ENCODE measurements around the gene CPSF4L. TPM values are rescaled to one million over a fixed set of nuclear protein-coding genes. Genes with fewer than 3 reads are reported as not detected.

CPSF4L gene
- total and polyA plus RNA-seq, 2 of the 13 experiments (the other 11 are each of a cell fraction or from before 2014, with no cell fraction given), result 0.73 to 1.6 TPM

- TF ChIP-seq, protein P1, sequence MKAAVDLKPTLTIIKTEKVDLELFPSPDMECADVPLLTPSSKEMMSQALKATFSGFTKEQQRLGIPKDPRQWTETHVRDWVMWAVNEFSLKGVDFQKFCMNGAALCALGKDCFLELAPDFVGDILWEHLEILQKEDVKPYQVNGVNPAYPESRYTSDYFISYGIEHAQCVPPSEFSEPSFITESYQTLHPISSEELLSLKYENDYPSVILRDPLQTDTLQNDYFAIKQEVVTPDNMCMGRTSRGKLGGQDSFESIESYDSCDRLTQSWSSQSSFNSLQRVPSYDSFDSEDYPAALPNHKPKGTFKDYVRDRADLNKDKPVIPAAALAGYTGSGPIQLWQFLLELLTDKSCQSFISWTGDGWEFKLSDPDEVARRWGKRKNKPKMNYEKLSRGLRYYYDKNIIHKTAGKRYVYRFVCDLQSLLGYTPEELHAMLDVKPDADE (CRISPR knock-in tag; IDR thresholded peaks at IDR 0.05), result no peak
- TF ChIP-seq ZNF10 (CRISPR knock-in tag; IDR thresholded peaks at IDR 0.05; ENCODE audit: borderline replicate concordance, low read depth), result no peak
- no peak for TF ChIP-seq HCFC1 (IDR thresholded peaks at IDR 0.05; ENCODE audit: low read depth, low read length)
- TF ChIP-seq, protein P2, sequence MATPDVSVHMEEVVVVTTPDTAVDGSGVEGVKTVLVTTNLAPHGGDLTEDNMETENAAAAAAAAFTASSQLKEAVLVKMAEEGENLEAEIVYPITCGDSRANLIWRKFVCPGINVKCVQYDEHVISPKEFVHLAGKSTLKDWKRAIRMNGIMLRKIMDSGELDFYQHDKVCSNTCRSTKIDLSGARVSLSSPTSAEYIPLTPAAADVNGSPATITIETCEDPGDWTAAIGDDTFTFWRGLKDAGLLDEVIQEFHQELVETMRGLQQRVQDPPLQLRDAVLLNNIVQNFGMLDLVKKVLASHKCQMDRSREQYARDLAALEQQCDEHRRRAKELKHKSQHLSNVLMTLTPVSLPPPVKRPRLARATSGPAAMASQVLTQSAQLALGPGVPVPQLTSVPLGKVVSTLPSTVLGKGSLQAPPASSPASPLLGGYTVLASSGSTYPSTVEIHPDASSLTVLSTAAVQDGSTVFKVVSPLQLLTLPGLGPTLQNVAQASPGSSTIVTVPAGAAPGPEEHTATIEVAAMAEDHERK (CRISPR knock-in tag; IDR thresholded peaks at IDR 0.05; ENCODE audit: low read depth), result no peak
- peak; percentile 32; the same call in 1 of the 2 replicates for TF ChIP-seq GATAD2A (CRISPR knock-in tag; IDR thresholded peaks at IDR 0.05)
- TF ChIP-seq, protein P3, sequence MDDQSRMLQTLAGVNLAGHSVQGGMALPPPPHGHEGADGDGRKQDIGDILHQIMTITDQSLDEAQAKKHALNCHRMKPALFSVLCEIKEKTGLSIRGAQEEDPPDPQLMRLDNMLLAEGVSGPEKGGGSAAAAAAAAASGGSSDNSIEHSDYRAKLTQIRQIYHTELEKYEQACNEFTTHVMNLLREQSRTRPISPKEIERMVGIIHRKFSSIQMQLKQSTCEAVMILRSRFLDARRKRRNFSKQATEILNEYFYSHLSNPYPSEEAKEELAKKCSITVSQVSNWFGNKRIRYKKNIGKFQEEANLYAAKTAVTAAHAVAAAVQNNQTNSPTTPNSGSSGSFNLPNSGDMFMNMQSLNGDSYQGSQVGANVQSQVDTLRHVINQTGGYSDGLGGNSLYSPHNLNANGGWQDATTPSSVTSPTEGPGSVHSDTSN (CRISPR knock-in tag; IDR thresholded peaks at IDR 0.05; ENCODE audit: borderline replicate concordance), result no peak
- TF ChIP-seq FOXJ3 (CRISPR knock-in tag; IDR thresholded peaks at IDR 0.05; ENCODE audit: borderline replicate concordance), result no peak
- TF ChIP-seq, protein P4, sequence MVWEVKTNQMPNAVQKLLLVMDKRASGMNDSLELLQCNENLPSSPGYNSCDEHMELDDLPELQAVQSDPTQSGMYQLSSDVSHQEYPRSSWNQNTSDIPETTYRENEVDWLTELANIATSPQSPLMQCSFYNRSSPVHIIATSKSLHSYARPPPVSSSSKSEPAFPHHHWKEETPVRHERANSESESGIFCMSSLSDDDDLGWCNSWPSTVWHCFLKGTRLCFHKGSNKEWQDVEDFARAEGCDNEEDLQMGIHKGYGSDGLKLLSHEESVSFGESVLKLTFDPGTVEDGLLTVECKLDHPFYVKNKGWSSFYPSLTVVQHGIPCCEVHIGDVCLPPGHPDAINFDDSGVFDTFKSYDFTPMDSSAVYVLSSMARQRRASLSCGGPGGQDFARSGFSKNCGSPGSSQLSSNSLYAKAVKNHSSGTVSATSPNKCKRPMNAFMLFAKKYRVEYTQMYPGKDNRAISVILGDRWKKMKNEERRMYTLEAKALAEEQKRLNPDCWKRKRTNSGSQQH (CRISPR knock-in tag; IDR thresholded peaks at IDR 0.05; ENCODE audit: low read depth), result 0 out of 2 replicates have a peak, but pooled peaks have one; percentile 52
- TF ChIP-seq, protein P5, sequence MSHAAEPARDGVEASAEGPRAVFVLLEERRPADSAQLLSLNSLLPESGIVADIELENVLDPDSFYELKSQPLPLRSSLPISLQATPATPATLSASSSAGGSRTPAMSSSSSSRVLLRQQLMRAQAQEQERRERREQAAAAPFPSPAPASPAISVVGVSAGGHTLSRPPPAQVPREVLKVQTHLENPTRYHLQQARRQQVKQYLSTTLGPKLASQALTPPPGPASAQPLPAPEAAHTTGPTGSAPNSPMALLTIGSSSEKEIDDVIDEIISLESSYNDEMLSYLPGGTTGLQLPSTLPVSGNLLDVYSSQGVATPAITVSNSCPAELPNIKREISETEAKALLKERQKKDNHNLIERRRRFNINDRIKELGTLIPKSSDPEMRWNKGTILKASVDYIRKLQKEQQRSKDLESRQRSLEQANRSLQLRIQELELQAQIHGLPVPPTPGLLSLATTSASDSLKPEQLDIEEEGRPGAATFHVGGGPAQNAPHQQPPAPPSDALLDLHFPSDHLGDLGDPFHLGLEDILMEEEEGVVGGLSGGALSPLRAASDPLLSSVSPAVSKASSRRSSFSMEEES (CRISPR knock-in tag; IDR thresholded peaks at IDR 0.05), result 0 out of 2 replicates have a peak, but pooled peaks have one; percentile 11
- TF ChIP-seq, protein P6, sequence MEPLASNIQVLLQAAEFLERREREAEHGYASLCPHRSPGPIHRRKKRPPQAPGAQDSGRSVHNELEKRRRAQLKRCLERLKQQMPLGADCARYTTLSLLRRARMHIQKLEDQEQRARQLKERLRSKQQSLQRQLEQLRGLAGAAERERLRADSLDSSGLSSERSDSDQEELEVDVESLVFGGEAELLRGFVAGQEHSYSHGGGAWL (CRISPR knock-in tag; IDR thresholded peaks at IDR 0.05), result no peak
- no peak for TF ChIP-seq ZNF367 (CRISPR knock-in tag; IDR thresholded peaks at IDR 0.05; ENCODE audit: borderline replicate concordance)
- no peak for TF ChIP-seq ZNF720 (CRISPR knock-in tag; IDR thresholded peaks at IDR 0.05)
- no peak for TF ChIP-seq SMARCE1 (IDR thresholded peaks at IDR 0.05; ENCODE audit: borderline replicate concordance)
- no peak for TF ChIP-seq ZNF546 (CRISPR knock-in tag; conservative IDR thresholded peaks at IDR 0.05)
- TF ChIP-seq ZNF703 (CRISPR knock-in tag; IDR thresholded peaks at IDR 0.05; ENCODE audit: borderline replicate concordance), result no peak
- TF ChIP-seq, protein P7, sequence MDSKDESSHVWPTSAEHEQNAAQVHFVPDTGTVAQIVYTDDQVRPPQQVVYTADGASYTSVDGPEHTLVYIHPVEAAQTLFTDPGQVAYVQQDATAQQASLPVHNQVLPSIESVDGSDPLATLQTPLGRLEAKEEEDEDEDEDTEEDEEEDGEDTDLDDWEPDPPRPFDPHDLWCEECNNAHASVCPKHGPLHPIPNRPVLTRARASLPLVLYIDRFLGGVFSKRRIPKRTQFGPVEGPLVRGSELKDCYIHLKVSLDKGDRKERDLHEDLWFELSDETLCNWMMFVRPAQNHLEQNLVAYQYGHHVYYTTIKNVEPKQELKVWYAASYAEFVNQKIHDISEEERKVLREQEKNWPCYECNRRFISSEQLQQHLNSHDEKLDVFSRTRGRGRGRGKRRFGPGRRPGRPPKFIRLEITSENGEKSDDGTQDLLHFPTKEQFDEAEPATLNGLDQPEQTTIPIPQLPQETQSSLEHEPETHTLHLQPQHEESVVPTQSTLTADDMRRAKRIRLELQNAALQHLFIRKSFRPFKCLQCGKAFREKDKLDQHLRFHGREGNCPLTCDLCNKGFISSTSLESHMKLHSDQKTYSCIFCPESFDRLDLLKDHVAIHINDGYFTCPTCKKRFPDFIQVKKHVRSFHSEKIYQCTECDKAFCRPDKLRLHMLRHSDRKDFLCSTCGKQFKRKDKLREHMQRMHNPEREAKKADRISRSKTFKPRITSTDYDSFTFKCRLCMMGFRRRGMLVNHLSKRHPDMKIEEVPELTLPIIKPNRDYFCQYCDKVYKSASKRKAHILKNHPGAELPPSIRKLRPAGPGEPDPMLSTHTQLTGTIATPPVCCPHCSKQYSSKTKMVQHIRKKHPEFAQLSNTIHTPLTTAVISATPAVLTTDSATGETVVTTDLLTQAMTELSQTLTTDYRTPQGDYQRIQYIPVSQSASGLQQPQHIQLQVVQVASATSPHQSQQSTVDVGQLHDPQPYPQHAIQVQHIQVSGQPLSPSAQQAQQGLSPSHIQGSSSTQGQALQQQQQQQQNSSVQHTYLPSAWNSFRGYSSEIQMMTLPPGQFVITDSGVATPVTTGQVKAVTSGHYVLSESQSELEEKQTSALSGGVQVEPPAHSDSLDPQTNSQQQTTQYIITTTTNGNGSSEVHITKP (CRISPR knock-in tag; IDR thresholded peaks at IDR 0.05; ENCODE audit: low read depth), result no peak
Measured at GRCh38 chr17:73278465-73279453, 17.1 kb upstream of the CPSF4L start (continued).

Data from HepG2 (cell line).